Tibial nerve (tissue), 4 donors: ENCODE results near the gene RUFY3. TPM values are rescaled to one million over a fixed set of nuclear protein-coding genes. Genes with fewer than 3 reads are reported as not detected.

Source experiments
- DNase-seq, 2 donors: peaks; one replicate each; pipeline ENCODE4 v3.0.0-alpha.2; 2019; ENCODE audit warnings: low spot score in 2 of 2
- H3K27ac ChIP-seq, 4 donors: fragments of 200-600 bp; sonication (generic) in 3 of 4; one replicate each; pipeline ENCODE4 v1.5.1; 2017 to 2019; ENCODE audit warnings: mild to moderate bottlenecking in 1 of 4
- H3K27me3 ChIP-seq, 2 donors: fragments of 200-600 bp; sonication (generic) in 1 of 2; one replicate each; pipeline versions ENCODE4 v1.5.1 to v1.6.0; 2017 to 2019
- H3K36me3 ChIP-seq, 3 donors: fragments of 200-600 bp; sonication (generic); one replicate each; pipeline ENCODE4 v1.5.1; 2018 to 2019
- H3K4me1 ChIP-seq, 4 donors: fragments of 200-600 bp; sonication (generic) in 3 of 4; one replicate each; pipeline ENCODE4 v1.5.1; 2017 to 2019
- H3K4me3 ChIP-seq, 4 donors: fragments of 200-600 bp; sonication (generic) in 3 of 4; one replicate each; pipeline ENCODE4 v1.5.1; 2017 to 2019; ENCODE audit warnings: mild to moderate bottlenecking in 1 of 4, moderate library complexity in 1 of 4
- H3K9me3 ChIP-seq, 4 donors: fragments of 200-600 bp; sonication (generic) in 3 of 4; one replicate each; pipeline ENCODE4 v1.5.1; 2017 to 2019
- EP300 ChIP-seq, 2 donors: sonication (generic); formaldehyde crosslinking; IDR thresholded peaks; one replicate each; pipeline ENCODE4 v1.6.1; 2017; ENCODE audit warnings: antibody characterized with exemption in 2 of 2, mild to moderate bottlenecking in 1 of 2
- POLR2A ChIP-seq, 2 donors: fragments of 450-650 bp; IDR thresholded peaks; one replicate each; pipeline ENCODE4 v1.6.1; 2017; ENCODE audit warnings: antibody characterized with exemption in 2 of 2, mild to moderate bottlenecking in 2 of 2, moderate library complexity in 2 of 2
- WGBS, 2 donors: methylation state at CpG; one replicate each; pipeline ENCODE4 v1.1.5; 2018; 5-methylcytosine and 5-hydroxymethylcytosine counted together
- small RNA-seq: library from RNA; depleted of rRNA; stranded (forward); fragments of <200 nt; gene quantifications from one replicate; pipeline ENCODE3, GENCODE V24; 2016
- total RNA-seq, 4 donors: library from RNA; depleted of rRNA; stranded (reverse); fragments of >200 nt; gene quantifications; one replicate each; pipeline ENCODE4 v1.1.0, GENCODE V29; 2016
- TF ChIP-seq, protein P1 (sequence below), 5 experiments: fragments of 200-600 bp in 3 of 5; fragments of 450-650 bp in 2 of 5; sonication (generic) in 3 of 5; IDR thresholded peaks; one replicate each; pipeline ENCODE4 v1.5.1; 2016 to 2019; ENCODE audit warnings: antibody characterized with exemption in 5 of 5, mild to moderate bottlenecking in 3 of 5, moderate library complexity in 2 of 5

The RUFY3 gene
- total RNA-seq, 4 donors from 2014 or later, result 84.5 to 124 (median 88.8) TPM

DNA sequence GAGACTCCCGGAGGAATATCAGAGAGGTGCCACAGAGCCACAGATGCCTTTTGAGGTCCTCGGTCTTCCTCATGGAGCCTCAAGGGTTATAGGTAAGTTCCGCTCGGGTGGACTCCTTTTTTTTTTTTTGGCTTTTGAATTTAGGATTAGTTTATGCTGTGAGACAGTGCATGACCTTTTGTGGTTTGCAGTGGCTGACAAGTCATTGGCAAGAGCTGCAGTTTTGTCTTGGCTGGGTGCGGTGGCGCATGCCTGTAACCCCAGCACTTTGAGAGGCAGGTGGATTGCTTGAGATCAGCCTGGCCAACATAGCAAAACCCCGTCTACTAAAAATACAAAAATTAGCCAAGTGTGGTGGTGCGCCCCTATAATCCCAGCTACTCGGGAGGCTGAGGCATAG, 122.4 kb downstream of the RUFY3 start:
- no peaks in the 10 kb centered on the region for H3K36me3 ChIP-seq
- no peak overlapping the region for H3K4me3 ChIP-seq
- H3K27ac ChIP-seq, result no peak overlapping the region
- H3K27me3 ChIP-seq, result no peaks in the 10 kb centered on the region
- no peaks in the 10 kb centered on the region for H3K4me1 ChIP-seq
- WGBS, 2 donors, result 88 to 89% methylated on average over 9 of the region's 9 CpGs
- no peak for DNase-seq
- TF ChIP-seq, protein P1, sequence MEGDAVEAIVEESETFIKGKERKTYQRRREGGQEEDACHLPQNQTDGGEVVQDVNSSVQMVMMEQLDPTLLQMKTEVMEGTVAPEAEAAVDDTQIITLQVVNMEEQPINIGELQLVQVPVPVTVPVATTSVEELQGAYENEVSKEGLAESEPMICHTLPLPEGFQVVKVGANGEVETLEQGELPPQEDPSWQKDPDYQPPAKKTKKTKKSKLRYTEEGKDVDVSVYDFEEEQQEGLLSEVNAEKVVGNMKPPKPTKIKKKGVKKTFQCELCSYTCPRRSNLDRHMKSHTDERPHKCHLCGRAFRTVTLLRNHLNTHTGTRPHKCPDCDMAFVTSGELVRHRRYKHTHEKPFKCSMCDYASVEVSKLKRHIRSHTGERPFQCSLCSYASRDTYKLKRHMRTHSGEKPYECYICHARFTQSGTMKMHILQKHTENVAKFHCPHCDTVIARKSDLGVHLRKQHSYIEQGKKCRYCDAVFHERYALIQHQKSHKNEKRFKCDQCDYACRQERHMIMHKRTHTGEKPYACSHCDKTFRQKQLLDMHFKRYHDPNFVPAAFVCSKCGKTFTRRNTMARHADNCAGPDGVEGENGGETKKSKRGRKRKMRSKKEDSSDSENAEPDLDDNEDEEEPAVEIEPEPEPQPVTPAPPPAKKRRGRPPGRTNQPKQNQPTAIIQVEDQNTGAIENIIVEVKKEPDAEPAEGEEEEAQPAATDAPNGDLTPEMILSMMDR (IDR thresholded peaks at IDR 0.05), result no peak
- TF ChIP-seq POLR2A (IDR thresholded peaks at IDR 0.05) (no peak), EP300 (IDR thresholded peaks at IDR 0.05) (no peak)
- no peaks in the 10 kb centered on the region for H3K9me3 ChIP-seq

DNA sequence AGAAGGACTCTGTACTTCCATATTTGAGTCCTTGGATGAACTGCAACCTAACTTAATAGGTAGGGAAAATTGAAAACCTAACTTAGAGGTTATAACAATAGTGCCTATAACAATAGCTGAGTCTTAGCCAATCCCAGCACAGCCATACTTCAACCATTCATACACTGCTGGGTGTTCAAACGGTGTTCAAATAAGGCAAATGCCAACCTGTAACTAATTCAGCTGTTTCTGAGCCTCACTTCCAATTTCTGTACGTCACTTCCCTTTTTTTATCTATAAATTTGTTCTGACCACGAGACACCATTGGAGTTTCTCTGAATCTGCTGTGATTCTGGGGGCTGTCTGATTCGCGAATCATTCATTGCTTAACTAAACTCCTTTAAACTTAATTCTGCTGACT, 127.5 kb downstream of the RUFY3 start:
- H3K9me3 ChIP-seq, result no peaks in the 10 kb centered on the region
- H3K4me1 ChIP-seq, result no peaks in the 10 kb centered on the region
- no peak overlapping the region for H3K27ac ChIP-seq
- no peak overlapping the region for H3K4me3 ChIP-seq
- H3K36me3 ChIP-seq, result no peaks in the 10 kb centered on the region
- DNase-seq, result no peak
- no peaks in the 10 kb centered on the region for H3K27me3 ChIP-seq
- TF ChIP-seq, protein P1 (IDR thresholded peaks at IDR 0.05), result no peak
- TF ChIP-seq POLR2A (IDR thresholded peaks at IDR 0.05) (no peak), EP300 (IDR thresholded peaks at IDR 0.05) (no peak)
- 75 to 78% methylated on average over 5 of the region's 5 CpGs for WGBS, 2 donors

GRCh38 chr4:70855464-70855863, 133.7 kb downstream of the RUFY3 start:
- no peaks in the 10 kb centered on the region for H3K4me1 ChIP-seq
- H3K27me3 ChIP-seq, result no peaks in the 10 kb centered on the region
- H3K4me3 ChIP-seq, result no peak overlapping the region
- WGBS, 2 donors, result 94 to 100% methylated on average over 2 of the region's 2 CpGs
- H3K9me3 ChIP-seq, result no peaks in the 10 kb centered on the region
- TF ChIP-seq POLR2A (IDR thresholded peaks at IDR 0.05) (no peak), EP300 (IDR thresholded peaks at IDR 0.05) (no peak)
- TF ChIP-seq, protein P1 (IDR thresholded peaks at IDR 0.05), result no peak
- H3K27ac ChIP-seq, result no peak overlapping the region
- no peaks in the 10 kb centered on the region for H3K36me3 ChIP-seq
- no peak for DNase-seq

Small RNA genes lying within 50 kb of the gene (small RNA-seq; reads per million reads assigned to genes)
- gene RF00026 (not detected), gene RNU6-520P (not detected), gene RNU6-784P (not detected), gene RNU6-891P (not detected)

Other genes with a start within 250 kb of the RUFY3 start
- not detected for gene MUC7, start 249.8 kb upstream of the RUFY3 start, total RNA-seq
- not detected for gene AMTN, start 203.4 kb upstream of the RUFY3 start, total RNA-seq
- gene AMBN, start 129.7 kb upstream of the RUFY3 start, total RNA-seq, result not detected
- not detected for gene ENAM, start 93.2 kb upstream of the RUFY3 start, total RNA-seq
- 10 to 100 TPM in 1 of 4 donors, 1 to 10 TPM in 3; 3.1 to 17.4 (median 4.8) TPM for gene JCHAIN, start 55.5 kb upstream of the RUFY3 start, total RNA-seq
- 10 to 100 TPM; 14.3 to 19.4 (median 17.0) TPM for gene UTP3, start 33.4 kb upstream of the RUFY3 start, total RNA-seq
- 10 to 100 TPM; 33.3 to 45.9 (median 40.6) TPM for gene GRSF1, start 117.9 kb downstream of the RUFY3 start, total RNA-seq
- 10 to 100 TPM; 12.7 to 23.8 (median 18.2) TPM for gene MOB1B, start 180.4 kb downstream of the RUFY3 start, total RNA-seq